Measurements from ENCODE around the gene SERHL2. TPM values are rescaled to one million over a fixed set of nuclear protein-coding genes. Genes with fewer than 3 reads are reported as not detected.
A peak's percentile ranks its signal among the peaks of the same experiment; 100 is the strongest.
"Not testable (repeated sequence)": the region's sequence is repeated elsewhere in the genome, so short reads cannot be mapped to it uniquely, and the experiment has no call there.

The SERHL2 gene
- 2.9 TPM for polyA plus RNA-seq (2012; ENCODE audit: insufficient read depth, insufficient read length)

GRCh38 chr22:42553475-42554361 lies at the start of gene SERHL2:
Gene SERHL2, plus strand, starts transcription at chr22:42553956. Its CDS starts 65 bp downstream, at chr22:42554021.
- no peak within 1 kb of the TSS for H3K4me3 ChIP-seq (ENCODE audit: low read length)
- peak; percentile 28 for DNase-seq (ENCODE audit: low read depth, low spot score)

- H3K4me3 ChIP-seq (ENCODE audit: low read length); DNase-seq (ENCODE audit: low read depth, low spot score): not testable (repeated sequence)
Measured at GRCh38 chr22:42508327-42508974, 45.3 kb upstream of the SERHL2 start.

GRCh38 chr22:42508975-42509364 lies 44.8 kb upstream of the SERHL2 start:
- not testable (repeated sequence) for H3K4me3 ChIP-seq (ENCODE audit: low read length); DNase-seq (ENCODE audit: low read depth, low spot score)

GRCh38 chr22:42509548-42509947 lies 44.2 kb upstream of the SERHL2 start:
- no peak overlapping the region for H3K4me3 ChIP-seq (ENCODE audit: low read length)
- no peak for DNase-seq (ENCODE audit: low read depth, low spot score)

- H3K4me3 ChIP-seq (ENCODE audit: low read length): no peak overlapping the region
- DNase-seq (ENCODE audit: low read depth, low spot score): no peak
Measured at GRCh38 chr22:42511401-42511891, 42.3 kb upstream of the SERHL2 start.

- H3K4me3 ChIP-seq (ENCODE audit: low read length); DNase-seq (ENCODE audit: low read depth, low spot score): not testable (repeated sequence)
Measured at GRCh38 chr22:42512273-42512990, 41.3 kb upstream of the SERHL2 start.

GRCh38 chr22:42514331-42514730 lies 39.4 kb upstream of the SERHL2 start:
- H3K4me3 ChIP-seq (ENCODE audit: low read length); DNase-seq (ENCODE audit: low read depth, low spot score): not testable (repeated sequence)

- DNase-seq (ENCODE audit: low read depth, low spot score); H3K4me3 ChIP-seq (ENCODE audit: low read length): not testable (repeated sequence)
Measured at GRCh38 chr22:42515304-42515703, 38.5 kb upstream of the SERHL2 start.

- no peak for DNase-seq (ENCODE audit: low read depth, low spot score)
- H3K4me3 ChIP-seq (ENCODE audit: low read length): no peak overlapping the region
Measured at GRCh38 chr22:42515896-42516295, 37.9 kb upstream of the SERHL2 start.

GRCh38 chr22:42517103-42517502 lies 36.7 kb upstream of the SERHL2 start:
- not testable (repeated sequence) for H3K4me3 ChIP-seq (ENCODE audit: low read length); DNase-seq (ENCODE audit: low read depth, low spot score)

GRCh38 chr22:42518638-42519524 lies 34.9 kb upstream of the SERHL2 start:
- peak overlapping the region; percentile 67 for H3K4me3 ChIP-seq (ENCODE audit: low read length)
- not testable (repeated sequence) for DNase-seq (ENCODE audit: low read depth, low spot score)

- H3K4me3 ChIP-seq (ENCODE audit: low read length): peak within 1 kb of the TSS; percentile 67
- DNase-seq (ENCODE audit: low read depth, low spot score): peak; percentile 58
Measured at GRCh38 chr22:42519525-42520401, 34.0 kb upstream of the SERHL2 start, which contains the start of gene RRP7A. Gene RRP7A, minus strand, starts transcription at chr22:42519796. Its CDS starts 10 bp downstream, at chr22:42519786.

- no peak for DNase-seq (ENCODE audit: low read depth, low spot score)
- H3K4me3 ChIP-seq (ENCODE audit: low read length): no peak overlapping the region
Measured at GRCh38 chr22:42521228-42521546, 32.6 kb upstream of the SERHL2 start.

- no peak overlapping the region for H3K4me3 ChIP-seq (ENCODE audit: low read length)
- DNase-seq (ENCODE audit: low read depth, low spot score): no peak
Measured at GRCh38 chr22:42522546-42522945, 31.2 kb upstream of the SERHL2 start.

GRCh38 chr22:42528591-42529307 lies 25.0 kb upstream of the SERHL2 start:
- DNase-seq (ENCODE audit: low read depth, low spot score): no peak
- no peak overlapping the region for H3K4me3 ChIP-seq (ENCODE audit: low read length)

- DNase-seq (ENCODE audit: low read depth, low spot score); H3K4me3 ChIP-seq (ENCODE audit: low read length): not testable (repeated sequence)
Measured at GRCh38 chr22:42529435-42529834, 24.3 kb upstream of the SERHL2 start.

Measured in Jurkat, Clone E6-1 (cell line).